HepG2 (cell line): ENCODE data around the gene HDDC3. TPM values are rescaled to one million over a fixed set of nuclear protein-coding genes. Genes with fewer than 3 reads are reported as not detected.
A peak's percentile ranks its signal among the peaks of the same experiment; 100 is the strongest.

Experiments used
- BRD4 ChIP-seq: sonication (generic); formaldehyde crosslinking; IDR thresholded peaks from 2 replicates; pipeline ENCODE4 v1.4.0; 2020; ENCODE audit warnings: missing genetic modification reagents
- EED ChIP-seq: sonication (generic); formaldehyde crosslinking; IDR thresholded peaks from 2 replicates; pipeline ENCODE4 v1.5.0; 2020; ENCODE audit warnings: mild to moderate bottlenecking, missing genetic modification reagents
- EZH2 ChIP-seq: conservative IDR thresholded peaks from 2 replicates; pipeline ENCODE4 v1.6.1; 2012; ENCODE audit warnings: mild to moderate bottlenecking, low read depth, low read length, moderate library complexity
- NR0B2 ChIP-seq: sonication (generic); formaldehyde crosslinking; IDR thresholded peaks from 2 replicates; pipeline ENCODE4 v1.4.0; 2020; ENCODE audit warnings: mild to moderate bottlenecking, missing genetic modification reagents
- PRMT3 ChIP-seq: sonication (generic); formaldehyde crosslinking; IDR thresholded peaks from 2 replicates; pipeline ENCODE4 v1.8.1; 2022; ENCODE audit warnings: low read depth, mild to moderate bottlenecking, moderate library complexity, missing genetic modification reagents, borderline replicate concordance
- SIX1 ChIP-seq: sonication (generic); formaldehyde crosslinking; IDR thresholded peaks from 2 replicates; pipeline ENCODE4 v1.4.0; 2020; ENCODE audit warnings: missing genetic modification reagents, borderline replicate concordance
- SMAD9 ChIP-seq: sonication (generic); formaldehyde crosslinking; IDR thresholded peaks from 2 replicates; pipeline ENCODE4 v1.5.1; 2020; ENCODE audit warnings: mild to moderate bottlenecking, missing genetic modification reagents
- SP5 ChIP-seq: IDR thresholded peaks from 2 replicates; pipeline ENCODE4 v1.6.1; 2016; ENCODE audit warnings: low read depth, borderline replicate concordance
- STAT6 ChIP-seq: sonication (generic); formaldehyde crosslinking; IDR thresholded peaks from 2 replicates; pipeline ENCODE4 v1.4.0; 2020; ENCODE audit warnings: missing genetic modification reagents, mild to moderate bottlenecking, borderline replicate concordance
- SYNCRIP ChIP-seq: fragments of 200-400 bp; formaldehyde crosslinking; IDR thresholded peaks from 2 replicates; pipeline ENCODE4 v1.6.1; 2018; ENCODE audit warnings: mild to moderate bottlenecking, low read depth, low read length; ENCODE audit not compliant: insufficient read depth
- TBP ChIP-seq: sonication (generic); formaldehyde crosslinking; IDR thresholded peaks from 2 replicates; pipeline ENCODE4 v1.5.0; 2020; ENCODE audit warnings: missing genetic modification reagents
- ZFP36 ChIP-seq: fragments of 150-350 bp; IDR thresholded peaks from 2 replicates; pipeline ENCODE4 v1.6.1; 2018; ENCODE audit warnings: borderline replicate concordance, low read length, low read depth; ENCODE audit not compliant: partially characterized antibody
- ZKSCAN1 ChIP-seq: fragments of 150-350 bp; IDR thresholded peaks from 2 replicates; pipeline ENCODE4 v1.6.1; 2014; ENCODE audit warnings: low read length
- ZNF160 ChIP-seq: sonication (generic); formaldehyde crosslinking; IDR thresholded peaks from 2 replicates; pipeline ENCODE4 v1.8.0; 2022; ENCODE audit warnings: mild to moderate bottlenecking, inconsistent platforms, missing genetic modification reagents
- ZNF691 ChIP-seq: sonication (generic); formaldehyde crosslinking; IDR thresholded peaks from 2 replicates; pipeline ENCODE4 v1.4.0; 2020; ENCODE audit warnings: missing genetic modification reagents, low read depth, mild to moderate bottlenecking, borderline replicate concordance
- polyA plus RNA-seq, 8 experiments: library from polyadenylated mRNA; depleted of rRNA in 3 of 8; stranded (reverse) in 7 of 8; unstranded in 1 of 8; fragments of >200 nt; fragmentation: Illumina TruSeq in 4 of 8; extraction: Trizol in 4 of 8; gene quantifications; 2 replicates each; pipeline versions ENCODE4 v1.2.1 to v1.2.3, GENCODE V29; 2011 to 2016; ENCODE audit warnings: low read depth in 4 of 8, missing spikeins in 1 of 8, mixed read lengths in 1 of 8; ENCODE audit not compliant: insufficient read depth in 1 of 8
- total RNA-seq, 5 experiments: library from RNA; depleted of rRNA; stranded (reverse); fragments of >200 nt; fragmentation: Illumina TruSeq; extraction: Trizol; gene quantifications; 2 replicates each; pipeline ENCODE4 v1.2.3, GENCODE V29; 2016; ENCODE audit warnings: low read depth in 1 of 5
- TF ChIP-seq, protein P1 (sequence below): sonication (generic); formaldehyde crosslinking; IDR thresholded peaks from 2 replicates; pipeline ENCODE4 v1.4.0; 2020; ENCODE audit warnings: missing genetic modification reagents
- TF ChIP-seq, protein P2 (sequence below), 2 experiments: sonication (generic) in 1 of 2; formaldehyde crosslinking in 1 of 2; IDR thresholded peaks; 2 replicates each; pipeline versions ENCODE4 v1.5.1 to v1.6.1; 2011 to 2020; ENCODE audit warnings: borderline replicate concordance in 1 of 2, low read depth in 1 of 2, low read length in 1 of 2, mild to moderate bottlenecking in 1 of 2, missing genetic modification reagents in 1 of 2, moderate library complexity in 1 of 2
- TF ChIP-seq, protein P3 (sequence below): sonication (generic); formaldehyde crosslinking; IDR thresholded peaks from 2 replicates; pipeline ENCODE4 v1.5.0; 2020; ENCODE audit warnings: missing genetic modification reagents, mild to moderate bottlenecking, borderline replicate concordance

HDDC3 gene
- total and polyA plus RNA-seq, 2 of the 13 experiments (the other 11 are each of a cell fraction or from before 2014, with no cell fraction given): 18.7 to 28.3 TPM

DNA sequence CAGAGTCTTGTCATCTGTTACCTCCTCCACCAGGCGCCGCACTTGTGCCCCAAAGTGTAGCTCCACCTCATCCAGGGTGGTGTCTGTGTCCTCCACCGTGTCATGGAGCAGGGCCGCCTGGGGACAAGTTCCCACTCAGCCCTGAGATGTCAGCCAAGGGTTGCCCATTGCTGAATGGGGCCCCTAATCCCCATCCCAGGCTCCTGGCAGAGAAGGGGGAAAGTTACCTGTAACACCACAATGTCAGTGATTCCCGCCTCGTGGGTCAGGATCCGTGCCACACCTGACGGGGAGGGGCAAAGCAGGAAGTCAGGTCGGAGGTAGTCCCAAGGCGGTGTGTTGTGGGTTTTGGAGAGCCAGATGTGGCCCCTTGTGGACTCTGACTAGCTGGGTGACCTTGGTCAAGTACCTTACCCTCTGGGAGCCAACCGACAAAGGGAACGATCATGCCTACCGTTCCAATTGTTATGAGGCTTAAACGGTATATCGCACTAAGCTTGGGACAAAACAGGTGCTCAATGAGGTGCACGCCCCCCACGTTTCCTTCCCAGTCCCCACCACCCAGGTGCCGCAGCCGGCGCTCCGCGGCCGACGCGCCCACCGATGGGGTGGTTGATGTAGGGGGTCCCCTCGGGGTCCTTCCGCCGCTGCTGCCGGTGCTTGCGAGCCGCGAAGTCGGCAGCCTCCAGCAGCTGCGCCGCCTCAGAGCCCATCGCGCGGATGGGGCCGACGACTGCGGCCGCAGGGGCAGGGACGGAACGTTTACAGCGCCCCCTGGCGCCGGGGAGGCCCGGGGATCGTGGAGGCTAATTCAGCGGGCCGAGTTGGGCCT lies at the start of gene HDDC3 (continued):
- TF ChIP-seq, protein P1, sequence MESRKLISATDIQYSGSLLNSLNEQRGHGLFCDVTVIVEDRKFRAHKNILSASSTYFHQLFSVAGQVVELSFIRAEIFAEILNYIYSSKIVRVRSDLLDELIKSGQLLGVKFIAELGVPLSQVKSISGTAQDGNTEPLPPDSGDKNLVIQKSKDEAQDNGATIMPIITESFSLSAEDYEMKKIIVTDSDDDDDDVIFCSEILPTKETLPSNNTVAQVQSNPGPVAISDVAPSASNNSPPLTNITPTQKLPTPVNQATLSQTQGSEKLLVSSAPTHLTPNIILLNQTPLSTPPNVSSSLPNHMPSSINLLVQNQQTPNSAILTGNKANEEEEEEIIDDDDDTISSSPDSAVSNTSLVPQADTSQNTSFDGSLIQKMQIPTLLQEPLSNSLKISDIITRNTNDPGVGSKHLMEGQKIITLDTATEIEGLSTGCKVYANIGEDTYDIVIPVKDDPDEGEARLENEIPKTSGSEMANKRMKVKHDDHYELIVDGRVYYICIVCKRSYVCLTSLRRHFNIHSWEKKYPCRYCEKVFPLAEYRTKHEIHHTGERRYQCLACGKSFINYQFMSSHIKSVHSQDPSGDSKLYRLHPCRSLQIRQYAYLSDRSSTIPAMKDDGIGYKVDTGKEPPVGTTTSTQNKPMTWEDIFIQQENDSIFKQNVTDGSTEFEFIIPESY (CRISPR knock-in tag): peak; percentile 10; the same call in 1 of the 2 replicates
- TF ChIP-seq, protein P2, sequence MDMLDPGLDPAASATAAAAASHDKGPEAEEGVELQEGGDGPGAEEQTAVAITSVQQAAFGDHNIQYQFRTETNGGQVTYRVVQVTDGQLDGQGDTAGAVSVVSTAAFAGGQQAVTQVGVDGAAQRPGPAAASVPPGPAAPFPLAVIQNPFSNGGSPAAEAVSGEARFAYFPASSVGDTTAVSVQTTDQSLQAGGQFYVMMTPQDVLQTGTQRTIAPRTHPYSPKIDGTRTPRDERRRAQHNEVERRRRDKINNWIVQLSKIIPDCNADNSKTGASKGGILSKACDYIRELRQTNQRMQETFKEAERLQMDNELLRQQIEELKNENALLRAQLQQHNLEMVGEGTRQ (IDR thresholded peaks at IDR 0.05; ENCODE audit: low read depth, low read length): no peak
- TF ChIP-seq, protein P2 (CRISPR knock-in tag; IDR thresholded peaks at IDR 0.05; ENCODE audit: borderline replicate concordance): no peak; the same call in 1 of the 2 replicates
- TF ChIP-seq EED: 0 out of 2 replicates have a peak, but pooled peaks have one; percentile 75
- TF ChIP-seq STAT6: no peak; the same call in 1 of the 2 replicates
- peak; percentile 6; the same call in 1 of the 2 replicates for TF ChIP-seq ZNF160
- no peak for TF ChIP-seq PRMT3 (CRISPR knock-in tag)
- no peak; the same call in 1 of the 2 replicates for TF ChIP-seq BRD4
- no peak for TF ChIP-seq ZKSCAN1
- no peak for TF ChIP-seq EZH2
- TF ChIP-seq, protein P3, sequence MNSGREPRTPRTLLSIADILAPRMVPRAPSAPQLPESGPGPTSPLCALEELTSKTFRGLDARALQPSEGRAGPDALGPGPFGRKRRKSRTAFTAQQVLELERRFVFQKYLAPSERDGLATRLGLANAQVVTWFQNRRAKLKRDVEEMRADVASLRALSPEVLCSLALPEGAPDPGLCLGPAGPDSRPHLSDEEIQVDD (CRISPR knock-in tag): 0 out of 2 replicates have a peak, but pooled peaks have one; percentile 43
- no peak for TF ChIP-seq ZFP36
- peak; percentile 38; the same call in 1 of the 2 replicates for TF ChIP-seq NR0B2
- no peak for TF ChIP-seq SIX1
- peak; percentile 89 for TF ChIP-seq ZNF691 (CRISPR knock-in tag)
- TF ChIP-seq SMAD9 (CRISPR knock-in tag): no peak
- no peak for TF ChIP-seq TBP (CRISPR knock-in tag)
- no peak for TF ChIP-seq SYNCRIP
- TF ChIP-seq SP5: peak; percentile 15; the same call in 1 of the 2 replicates
